Dedifferentiated amniotic fluid mesenchymal stem cell (primary cell): ENCODE measurements around the gene ZBTB20.
"Not testable (repeated sequence)": the region's sequence is repeated elsewhere in the genome, so short reads cannot be mapped to it uniquely, and the experiment has no call there.

ENCODE experiments used
- DNase-seq: peaks from one replicate; pipeline ENCODE4 v3.0.0-alpha.2; 2016; ENCODE audit errors: extremely low spot score

ZBTB20 gene

GRCh38 chr3:115147329-115148141, 447 bp upstream of the ZBTB20 start:
- DNase-seq, result peak; percentile 100

- DNase-seq, result peak; percentile 80
Measured at GRCh38 chr3:115146032-115146417, 1.1 kb downstream of the ZBTB20 start.

GRCh38 chr3:115141033-115141757, 5.9 kb downstream of the ZBTB20 start:
- DNase-seq, result no peak

- DNase-seq, result no peak
Measured at GRCh38 chr3:115139072-115139471, 8.0 kb downstream of the ZBTB20 start.

- DNase-seq, result no peak
Measured at GRCh38 chr3:115134648-115135347, 12.3 kb downstream of the ZBTB20 start.

GRCh38 chr3:115127208-115127607, 19.9 kb downstream of the ZBTB20 start:
- no peak for DNase-seq

GRCh38 chr3:115120597-115120996, 26.5 kb downstream of the ZBTB20 start:
- no peak for DNase-seq

GRCh38 chr3:115113367-115113766, 33.7 kb downstream of the ZBTB20 start:
- no peak for DNase-seq

GRCh38 chr3:115111632-115112031, 35.5 kb downstream of the ZBTB20 start:
- DNase-seq, result no peak

- no peak for DNase-seq
Measured at GRCh38 chr3:115110830-115111229, 36.3 kb downstream of the ZBTB20 start.

GRCh38 chr3:115110066-115110465, 37.0 kb downstream of the ZBTB20 start:
- DNase-seq, result not testable (repeated sequence)

GRCh38 chr3:115108614-115109013, 38.5 kb downstream of the ZBTB20 start:
- no peak for DNase-seq

- DNase-seq, result no peak
Measured at GRCh38 chr3:115102046-115102445, 45.0 kb downstream of the ZBTB20 start.

GRCh38 chr3:115100806-115101205, 46.3 kb downstream of the ZBTB20 start:
- no peak for DNase-seq

GRCh38 chr3:115099986-115100571, 47.0 kb downstream of the ZBTB20 start:
- peak; percentile 64 for DNase-seq

GRCh38 chr3:115099134-115099985, 47.7 kb downstream of the ZBTB20 start:
- no peak for DNase-seq

GRCh38 chr3:115098354-115099073, 48.6 kb downstream of the ZBTB20 start:
- no peak for DNase-seq

GRCh38 chr3:115095236-115095635, 51.9 kb downstream of the ZBTB20 start:
- no peak for DNase-seq

GRCh38 chr3:115092220-115092791, 54.8 kb downstream of the ZBTB20 start:
- DNase-seq, result peak; percentile 58

- DNase-seq, result no peak
Measured at GRCh38 chr3:115090712-115091111, 56.4 kb downstream of the ZBTB20 start.
